Ovary (tissue), 9 donors: ENCODE measurements around the gene CACNG4. TPM values are rescaled to one million over a fixed set of nuclear protein-coding genes. Genes with fewer than 3 reads are reported as not detected.

Experiments used
- DNase-seq, 5 donors: peaks; one replicate each; pipeline ENCODE4 v3.0.0-alpha.2; 2019 to 2020
- H3K27ac ChIP-seq, 2 donors: fragments of 200-600 bp; one replicate each; pipeline versions ENCODE4 v1.5.1 to v1.8.0; 2019 to 2022
- H3K27me3 ChIP-seq: fragments of 200-600 bp; one replicate; pipeline ENCODE4 v1.8.0; 2022
- H3K36me3 ChIP-seq: fragments of 200-600 bp; sonication (generic); one replicate; pipeline ENCODE4 v1.5.1; 2019
- H3K4me1 ChIP-seq: one replicate; pipeline ENCODE4 v1.8.1; 2013; ENCODE audit warnings: mild to moderate bottlenecking, moderate library complexity; ENCODE audit not compliant: insufficient read depth
- H3K4me3 ChIP-seq: fragments of 200-600 bp; sonication (generic); one replicate; pipeline ENCODE4 v1.5.1; 2017
- H3K9me3 ChIP-seq, 2 donors: fragments of 200-600 bp in 1 of 2; sonication (generic) in 1 of 2; one replicate each; pipeline versions ENCODE4 v1.5.1 to v1.8.1; 2013 to 2019; ENCODE audit warnings: mild to moderate bottlenecking in 1 of 2, moderate library complexity in 1 of 2
- CTCF ChIP-seq, 3 donors: fragments of 450-650 bp in 2 of 3; fragments of 200-600 bp in 1 of 3; IDR thresholded peaks; one replicate each; pipeline versions ENCODE4 v1.5.1 to v1.8.0; 2016 to 2022; ENCODE audit warnings: antibody characterized with exemption in 3 of 3, mild to moderate bottlenecking in 1 of 3
- EP300 ChIP-seq: sonication (generic); formaldehyde crosslinking; IDR thresholded peaks from one replicate; pipeline ENCODE4 v1.6.1; 2017; ENCODE audit warnings: antibody characterized with exemption
- POLR2A ChIP-seq: fragments of 450-650 bp; IDR thresholded peaks from one replicate; pipeline ENCODE4 v1.6.1; 2017; ENCODE audit warnings: antibody characterized with exemption, mild to moderate bottlenecking, moderate library complexity
- WGBS, 3 donors: extraction: QIAGEN DNeasy Blood & Tissue Kit in 1 of 3; methylation state at CpG; one replicate each; pipeline versions ENCODE4 v1.1.5 to v1.1.7; 2013 to 2017; 5-methylcytosine and 5-hydroxymethylcytosine counted together
- intact Hi-C, 4 donors: fragments of 100-400 bp; cut with DNase I; formaldehyde crosslinking; loops; one replicate each; pipeline versions ENCODE4 v1.11.0 to v1.15.1; 2022 to 2023
- polyA plus RNA-seq, 2 donors: library from polyadenylated mRNA; stranded (reverse); fragments of 200-250 nt in 1 of 2; fragments of 350-450 nt in 1 of 2; fragmentation: Illumina TruSeq in 1 of 2; extraction: RNeasy Lipid Tissue Mini Kit (QIAGEN cat#74804) in 1 of 2; gene quantifications; one replicate each; pipeline ENCODE4 v1.2.3, GENCODE V29; 2013 to 2014
- total RNA-seq, 7 donors: library from RNA; depleted of rRNA in 2 of 7; stranded (reverse); fragments of >200 nt in 2 of 7; fragmentation: NEBNext Ultra II Directional in 3 of 7; extraction: Animal tissue kit (Norgen Biotek cat#: 25700) in 3 of 7; gene quantifications; one replicate each; pipeline versions ENCODE4 v1.1.0 to v1.2.4, GENCODE V29; 2016 to 2023
- donor health status: DM: no; HTN: no; CAD: no; lungs with moderate emphysema.
- donor health status: DM: no; HTN: no; CAD: no.
- donor health status: Bipolar disorder and iron deficiency.
- donor health status: DM: yes; HTN: yes; CAD: no.
- donor health status: DM: no; HTN: no; CAD: no.
- donor health status: DM: yes; HTN: yes; CAD: no.

Gene CACNG4
- total and polyA plus RNA-seq, 9 donors, result 0.02 to 4.9 (median 0.22) TPM; not detected in 2

GRCh38 chr17:67041531-67041930 lies 77.0 kb downstream of the CACNG4 start:
- H3K4me1 ChIP-seq, result no peaks in the 10 kb centered on the region
- DNase-seq, result no peak
- H3K4me3 ChIP-seq, result no peak overlapping the region
- H3K36me3 ChIP-seq, result no peaks in the 10 kb centered on the region
- no peaks in the 10 kb centered on the region for H3K27me3 ChIP-seq
- no peak overlapping the region for H3K27ac ChIP-seq
- intact Hi-C loops, result no loop called here
- H3K9me3 ChIP-seq, result no peaks in the 10 kb centered on the region
- TF ChIP-seq CTCF (IDR thresholded peaks at IDR 0.05) (no peak), POLR2A (no peak), EP300 (no peak)
- WGBS, 3 donors, result 76 to 79% (median 77%) methylated on average over 7 of the region's 7 CpGs

GRCh38 chr17:67041941-67042899 lies 77.7 kb downstream of the CACNG4 start:
- no peak for TF ChIP-seq EP300
- no peak for TF ChIP-seq POLR2A
- TF ChIP-seq CTCF (IDR thresholded peaks at IDR 0.05), result no peak
- H3K9me3 ChIP-seq, result no peaks in the 10 kb centered on the region
- no peak overlapping the region for H3K27ac ChIP-seq
- no peaks in the 10 kb centered on the region for H3K4me1 ChIP-seq
- no peaks in the 10 kb centered on the region for H3K27me3 ChIP-seq
- no peak for DNase-seq
- 57 to 68% (median 66%) methylated on average over 11 of the region's 11 CpGs for WGBS, 3 donors
- H3K4me3 ChIP-seq, result no peak overlapping the region
- no peaks in the 10 kb centered on the region for H3K36me3 ChIP-seq
- intact Hi-C loops, result no loop called here

- TF ChIP-seq CTCF (IDR thresholded peaks at IDR 0.05), result no peak
- no peak for TF ChIP-seq POLR2A
- no peak for TF ChIP-seq EP300
- no peak overlapping the region for H3K4me3 ChIP-seq
- H3K4me1 ChIP-seq, result no peaks in the 10 kb centered on the region
- WGBS, 3 donors, result 78 to 84% (median 82%) methylated on average over 12 of the region's 12 CpGs
- H3K27ac ChIP-seq, result no peak overlapping the region
- no peaks in the 10 kb centered on the region for H3K27me3 ChIP-seq
- no peaks in the 10 kb centered on the region for H3K36me3 ChIP-seq
- DNase-seq, result no peak
- intact Hi-C loops, result no loop called here
- H3K9me3 ChIP-seq, result no peaks in the 10 kb centered on the region
Observed at GRCh38 chr17:67043283-67043682, 78.8 kb downstream of the CACNG4 start.

GRCh38 chr17:67044016-67044772 lies 79.7 kb downstream of the CACNG4 start, which contains the start of gene CACNG1:
Gene CACNG1, plus strand, starts transcription at chr17:67044554. Its CDS starts 107 bp downstream, at chr17:67044661.
- no peak for DNase-seq
- TF ChIP-seq POLR2A, result no peak
- no peak for TF ChIP-seq CTCF (IDR thresholded peaks at IDR 0.05)
- TF ChIP-seq EP300, result no peak
- H3K4me1 ChIP-seq, result no peaks in the 10 kb centered on the region

More at GRCh38 chr17:67044016-67044772, 79.7 kb downstream of the CACNG4 start, which contains the start of gene CACNG1:
- WGBS, 3 donors, result 73 to 80% (median 75%) methylated on average over 27 to 32 of the region's 32 CpGs
- intact Hi-C loops, result no loop called here
- Histone ChIP-seq H3K9me3 (no peaks in the 10 kb centered on the region), H3K27me3 (no peaks in the 10 kb centered on the region), H3K27ac (no peak within 1 kb of the TSS), H3K4me3 (no peak within 1 kb of the TSS), H3K36me3 (no peaks in the 10 kb centered on the region)
